Gastrocnemius medialis (tissue), 4 donors: Measurements from ENCODE around the gene PLXNA1. TPM values are rescaled to one million over a fixed set of nuclear protein-coding genes. Genes with fewer than 3 reads are reported as not detected.

Source experiments
- ATAC-seq, 2 donors: fragments of 150-250 bp; one replicate each; pipeline ENCODE4 v1.9.1; 2016
- DNase-seq, 2 donors: peaks; one replicate each; pipeline ENCODE4 v3.0.0-alpha.2; 2019
- H3K27ac ChIP-seq, 4 donors: fragments of 200-600 bp; sonication (generic); 1 replicate in 1 of 4; 2 replicates in 3 of 4; pipeline ENCODE4 v1.5.1; 2016 to 2018; ENCODE audit warnings: mild to moderate bottlenecking in 2 of 4, moderate library complexity in 1 of 4
- H3K27me3 ChIP-seq, 3 donors: fragments of 200-600 bp; sonication (generic) in 2 of 3; 1 replicate in 1 of 3; 2 replicates in 2 of 3; pipeline versions ENCODE4 v1.5.1 to v1.6.0; 2016 to 2019; ENCODE audit warnings: mild to moderate bottlenecking in 1 of 3, moderate library complexity in 1 of 3
- H3K36me3 ChIP-seq, 2 donors: fragments of 200-600 bp; sonication (generic) in 1 of 2; one replicate each; pipeline ENCODE4 v1.5.1; 2017 to 2018
- H3K4me1 ChIP-seq, 2 donors: fragments of 200-600 bp; sonication (generic) in 1 of 2; one replicate each; pipeline ENCODE4 v1.5.1; 2016 to 2017; ENCODE audit warnings: mild to moderate bottlenecking in 2 of 2
- H3K4me3 ChIP-seq, 4 donors: fragments of 200-600 bp; sonication (generic) in 3 of 4; 1 replicate in 1 of 4; 2 replicates in 3 of 4; pipeline ENCODE4 v1.5.1; 2016 to 2019; ENCODE audit warnings: mild to moderate bottlenecking in 2 of 4
- H3K9me3 ChIP-seq, 3 donors: fragments of 200-600 bp; sonication (generic) in 2 of 3; 1 replicate in 1 of 3; 2 replicates in 2 of 3; pipeline ENCODE4 v1.5.1; 2016 to 2019
- CTCF ChIP-seq, 5 experiments: fragments of 450-650 bp in 3 of 5; fragments of 200-600 bp in 2 of 5; sonication (generic) in 2 of 5; IDR thresholded peaks in 4 of 5; conservative IDR thresholded peaks in 1 of 5; 1 replicate in 4 of 5; 2 replicates in 1 of 5; pipeline ENCODE4 v1.5.1; 2016 to 2019; ENCODE audit warnings: antibody characterized with exemption in 5 of 5, mild to moderate bottlenecking in 3 of 5, moderate library complexity in 3 of 5
- POLR2A ChIP-seq, 2 donors: fragments of 450-650 bp; IDR thresholded peaks; one replicate each; pipeline ENCODE4 v1.6.1; 2017; ENCODE audit warnings: antibody characterized with exemption in 2 of 2, mild to moderate bottlenecking in 2 of 2, moderate library complexity in 2 of 2
- in situ Hi-C, 4 donors: fragments of 200-750 bp; cut with MboI; loops; one replicate each; pipeline versions ENCODE4 v1.15.0 to v1.8.0; 2017; ENCODE audit warnings: low sequenced_read_pairs in 4 of 4
- intact Hi-C: fragments of 100-400 bp; cut with DNase I; formaldehyde crosslinking; loops from one replicate; pipeline ENCODE4 v1.15.1; 2023; ENCODE audit warnings: low total_unique reads
- total RNA-seq, 4 donors: library from RNA; depleted of rRNA; stranded (reverse); fragments of >200 nt; gene quantifications; one replicate each; pipeline versions ENCODE4 v1.1.0 to v1.2.3, GENCODE V29; 2016

PLXNA1 gene
- total RNA-seq, 4 donors from 2014 or later, result 12.7 to 27.9 (median 19.5) TPM

- in situ Hi-C loops, result no loop called here
- ATAC-seq, result no peak
- no peaks in the 10 kb centered on the region for H3K9me3 ChIP-seq
- peaks cover 0 to 10% of the 10 kb centered on the region in 2 donors for H3K36me3 ChIP-seq
- intact Hi-C loops, result loop anchor here (10.0 kb wide), 3 partner anchors 177 to 557 kb away; no protein-coding TSS in a partner anchor
- DNase-seq, result no peak
- no peaks in the 10 kb centered on the region for H3K27me3 ChIP-seq
- H3K4me1 ChIP-seq, result peaks cover 12 to 28% of the 10 kb centered on the region in 2 donors
- no peak overlapping the region for H3K4me3 ChIP-seq
- H3K27ac ChIP-seq, result no peak overlapping the region
- TF ChIP-seq POLR2A (IDR thresholded peaks at IDR 0.05) (no peak), CTCF (IDR thresholded peaks at IDR 0.05 in 4 of 5, conservative IDR thresholded peaks at IDR 0.05 in 1 of 5) (no peak)
These were observed 4.7 kb downstream of the PLXNA1 start for GRCh38 chr3:126987596-126987995.

GRCh38 chr3:126988451-126989021 lies 5.6 kb downstream of the PLXNA1 start:
- in situ Hi-C loops, result no loop called here
- no peaks in the 10 kb centered on the region for H3K9me3 ChIP-seq
- peaks cover 22 to 35% of the 10 kb centered on the region in 2 donors for H3K4me1 ChIP-seq
- ATAC-seq (no peak), DNase-seq (no peak)
- no peak overlapping the region for H3K4me3 ChIP-seq
- H3K27ac ChIP-seq, result no peak overlapping the region
- no peak for TF ChIP-seq POLR2A (IDR thresholded peaks at IDR 0.05)
- TF ChIP-seq CTCF (IDR thresholded peaks at IDR 0.05 in 4 of 5, conservative IDR thresholded peaks at IDR 0.05 in 1 of 5), result no peak
- intact Hi-C loops, result loop anchor here (10.0 kb wide), 3 partner anchors 176 to 556 kb away; no protein-coding TSS in a partner anchor
- H3K36me3 ChIP-seq, result peaks cover 0 to 10% of the 10 kb centered on the region in 2 donors
- no peaks in the 10 kb centered on the region for H3K27me3 ChIP-seq

GRCh38 chr3:126989316-126990023 lies 6.6 kb downstream of the PLXNA1 start:
- no peaks in the 10 kb centered on the region for H3K9me3 ChIP-seq
- intact Hi-C loops (loop anchor here (10.0 kb wide), 3 partner anchors 175 to 555 kb away; no protein-coding TSS in a partner anchor), in situ Hi-C loops (no loop called here)
- ATAC-seq (no peak), DNase-seq (no peak)
- H3K27me3 ChIP-seq, result no peaks in the 10 kb centered on the region
- H3K4me1 ChIP-seq, result peaks cover 26 to 36% of the 10 kb centered on the region in 2 donors
- H3K4me3 ChIP-seq, result no peak overlapping the region
- TF ChIP-seq CTCF (IDR thresholded peaks at IDR 0.05 in 4 of 5, conservative IDR thresholded peaks at IDR 0.05 in 1 of 5), result no peak
- peaks cover 0 to 10% of the 10 kb centered on the region in 2 donors for H3K36me3 ChIP-seq
- H3K27ac ChIP-seq, result no peak overlapping the region

DNA sequence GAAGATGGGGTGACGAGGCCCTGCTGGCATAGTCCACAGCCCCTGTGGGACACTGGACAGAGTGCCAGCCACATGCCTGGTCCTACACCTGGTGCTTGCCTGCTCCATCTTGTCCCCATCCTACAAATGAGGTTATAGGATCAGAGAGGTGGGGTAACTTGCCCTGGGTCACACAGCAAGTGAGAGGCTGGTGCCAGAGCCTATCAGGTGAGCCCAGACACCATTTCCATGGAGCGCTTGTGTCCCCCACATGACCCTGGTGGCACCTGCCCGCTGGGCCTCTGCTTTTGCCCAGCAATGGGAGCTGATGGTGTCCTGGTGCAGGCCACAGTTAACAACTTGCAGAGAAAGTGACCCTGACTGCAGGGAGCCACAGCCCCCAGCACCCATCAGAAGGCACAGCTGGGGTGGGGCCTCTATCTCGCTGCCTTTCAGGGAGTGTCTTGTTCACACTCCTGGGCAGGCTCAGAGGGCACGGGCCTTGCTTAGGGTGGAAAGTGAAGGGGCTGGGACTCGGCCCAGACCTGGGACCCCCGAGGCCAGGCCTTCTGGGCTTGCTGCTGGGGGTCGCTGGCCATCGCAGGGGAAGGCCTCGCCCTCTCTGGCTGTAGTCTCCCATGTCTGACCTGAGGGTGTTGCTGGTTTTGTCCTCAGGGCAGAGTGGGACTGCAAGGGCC lies 7.2 kb downstream of the PLXNA1 start:
- Histone ChIP-seq H3K27ac (no peak overlapping the region), H3K4me3 (no peak overlapping the region), H3K27me3 (no peaks in the 10 kb centered on the region), H3K9me3 (no peaks in the 10 kb centered on the region), H3K4me1 (peaks cover 31 to 39% of the 10 kb centered on the region in 2 donors), H3K36me3 (peaks cover 0 to 10% of the 10 kb centered on the region in 2 donors)
- intact Hi-C loops (no loop called here), in situ Hi-C loops (no loop called here)
- DNase-seq (no peak), ATAC-seq (no peak)
- no peak for TF ChIP-seq CTCF (IDR thresholded peaks at IDR 0.05 in 4 of 5, conservative IDR thresholded peaks at IDR 0.05 in 1 of 5)
- TF ChIP-seq POLR2A (IDR thresholded peaks at IDR 0.05), result no peak
